ENCODE data around the gene EIF2S3B.
"Not testable (repeated sequence)": the region's sequence is repeated elsewhere in the genome, so short reads cannot be mapped to it uniquely, and the experiment has no call there.

Gene EIF2S3B

DNA sequence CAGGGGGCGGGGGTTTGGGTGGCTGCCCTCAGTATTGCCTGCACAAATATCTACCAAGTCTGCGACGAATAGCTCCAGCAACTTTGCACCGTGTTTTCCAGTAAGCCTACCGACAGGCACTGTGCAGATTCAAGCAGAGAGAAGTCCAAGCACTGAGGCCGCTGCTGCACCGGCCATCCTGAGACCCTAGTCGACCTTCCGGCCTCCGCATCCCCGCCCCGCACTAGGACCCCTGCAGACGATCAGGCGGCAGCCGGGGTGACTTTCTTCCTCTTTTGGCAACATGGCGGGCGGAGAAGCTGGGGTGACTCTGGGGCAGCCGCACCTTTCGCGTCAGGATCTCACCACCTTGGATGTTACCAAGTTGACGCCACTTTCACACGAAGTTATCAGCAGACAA lies at the start of gene EIF2S3B:
EIF2S3B (plus strand) TSS at position 271 of the 400 bp plus-strand sequence; CDS start at position 284, 13 bp downstream.
- in situ Hi-C loops (cut with MboI; ENCODE audit: low sequenced_read_pairs), result no loop called here

DNA sequence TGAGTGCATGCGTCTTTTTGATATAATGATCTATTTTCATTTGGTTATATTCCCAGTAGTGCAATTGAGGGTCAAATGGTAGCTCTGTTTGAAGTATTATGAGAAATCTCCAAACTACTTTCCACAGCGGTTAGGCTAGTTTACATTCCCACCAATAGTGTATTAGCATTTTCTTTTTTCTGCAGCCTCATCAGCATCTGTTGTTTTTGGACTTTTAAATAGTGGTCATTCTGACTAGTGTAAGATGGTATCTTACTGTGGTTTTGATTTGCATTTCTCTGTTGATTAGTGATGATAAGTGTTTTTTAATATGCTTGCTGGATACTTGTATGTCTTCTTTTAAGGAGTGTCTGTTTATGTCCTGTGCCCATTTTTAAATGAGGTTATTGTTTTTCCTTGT lies 48.8 kb upstream of the EIF2S3B start:
- in situ Hi-C loops (cut with MboI; ENCODE audit: low sequenced_read_pairs), result no loop called here

DNA sequence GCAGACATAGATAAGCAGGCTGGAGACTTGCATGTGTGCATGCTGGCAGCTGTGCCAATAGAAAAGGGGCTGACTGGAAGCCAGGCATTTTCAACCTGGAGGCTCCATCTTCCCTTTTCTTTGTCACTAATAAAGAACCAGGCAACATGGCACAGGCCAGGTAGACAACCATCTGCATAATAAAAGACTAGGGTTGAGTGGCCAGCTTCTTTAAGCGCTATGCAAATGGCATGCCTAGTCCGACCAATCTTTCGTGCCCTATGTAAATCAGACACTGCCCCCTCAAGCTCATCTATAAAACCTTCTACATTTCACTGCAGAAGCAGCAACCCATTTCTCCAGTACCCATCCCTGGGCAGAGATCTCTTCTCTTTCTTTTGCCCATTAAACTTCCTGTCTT lies 47.9 kb upstream of the EIF2S3B start:
- in situ Hi-C loops (cut with MboI; ENCODE audit: low sequenced_read_pairs), result no loop called here

DNA sequence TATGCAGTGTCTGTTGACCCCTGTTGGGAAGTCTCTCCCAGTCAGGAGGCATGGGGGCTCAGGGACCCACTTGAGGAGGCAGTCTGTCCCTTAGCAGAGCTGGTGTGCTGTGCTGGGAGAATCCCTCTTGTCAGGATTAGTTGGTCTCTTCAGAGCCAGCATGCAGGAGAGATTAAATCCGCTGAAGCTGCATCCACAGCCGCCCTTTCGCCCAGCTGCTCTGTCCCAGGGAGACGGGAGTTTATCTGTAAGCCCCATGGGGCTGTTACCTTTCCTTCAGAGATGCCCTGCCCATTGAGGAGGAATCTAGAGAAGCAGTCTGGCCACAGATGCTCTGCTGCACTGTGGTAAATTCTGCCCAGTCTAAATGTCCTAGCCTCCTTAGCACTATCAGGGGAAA lies 39.4 kb upstream of the EIF2S3B start:
- in situ Hi-C loops (cut with MboI; ENCODE audit: low sequenced_read_pairs), result no loop called here

DNA sequence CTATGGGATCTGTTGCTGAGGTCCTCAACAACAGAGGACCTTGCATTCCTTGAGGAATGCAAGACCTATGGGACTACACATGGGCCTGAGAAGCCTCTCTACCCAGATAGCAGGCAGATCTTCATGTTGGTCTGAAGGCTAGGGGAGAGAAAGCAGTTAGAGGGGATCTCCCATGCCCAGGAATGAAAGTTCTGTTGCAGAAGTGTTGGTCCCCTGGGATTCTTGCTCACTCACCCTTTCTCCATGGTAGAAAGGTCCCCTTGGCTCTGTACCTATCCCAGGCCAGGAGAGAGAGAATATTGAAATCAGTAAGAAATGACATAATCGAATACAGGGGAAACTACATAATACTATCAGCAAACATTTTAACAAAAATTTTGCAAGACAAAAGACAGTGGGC lies 36.0 kb upstream of the EIF2S3B start:
- in situ Hi-C loops (cut with MboI; ENCODE audit: low sequenced_read_pairs), result no loop called here

DNA sequence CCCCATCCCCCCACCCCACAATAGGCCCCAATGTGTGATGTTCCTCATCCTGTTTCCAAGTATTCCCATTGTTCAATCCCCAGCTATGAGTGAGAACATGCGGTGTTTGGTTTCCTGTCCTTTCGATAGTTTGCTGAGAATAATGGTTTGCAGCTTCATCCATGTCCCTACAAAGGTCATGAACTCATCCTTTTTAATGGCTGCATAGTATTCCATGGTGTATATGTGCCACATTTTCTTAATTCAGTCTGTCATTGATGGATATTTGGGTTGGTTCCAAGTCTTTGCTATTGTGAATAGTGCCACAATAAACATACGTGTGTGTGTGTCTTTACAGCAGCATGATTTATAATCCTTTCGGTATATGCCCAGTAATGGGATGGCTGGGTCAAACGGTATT lies 32.9 kb upstream of the EIF2S3B start:
- in situ Hi-C loops (cut with MboI; ENCODE audit: low sequenced_read_pairs), result not testable (repeated sequence)

DNA sequence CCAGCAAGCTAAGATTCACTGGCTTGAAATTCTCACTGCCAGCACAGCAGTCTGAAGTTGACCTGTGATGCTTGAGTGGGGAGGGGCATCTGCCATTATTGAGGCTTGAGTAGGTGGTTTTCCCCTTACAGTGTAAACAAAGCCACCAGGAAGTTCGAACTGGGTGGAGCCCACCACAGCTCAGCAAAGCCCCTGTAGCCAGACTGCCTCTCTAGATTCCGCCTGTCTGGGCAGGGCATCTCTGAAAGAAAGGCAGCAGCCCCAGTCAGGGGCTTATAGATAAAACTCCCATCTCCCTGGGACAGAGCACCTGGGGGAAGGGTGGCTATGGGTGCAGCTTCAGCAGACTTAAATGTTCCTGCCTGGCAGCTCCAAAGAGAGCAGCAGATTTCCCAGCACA lies 23.8 kb upstream of the EIF2S3B start:
- in situ Hi-C loops (cut with MboI; ENCODE audit: low sequenced_read_pairs), result not testable (repeated sequence)

DNA sequence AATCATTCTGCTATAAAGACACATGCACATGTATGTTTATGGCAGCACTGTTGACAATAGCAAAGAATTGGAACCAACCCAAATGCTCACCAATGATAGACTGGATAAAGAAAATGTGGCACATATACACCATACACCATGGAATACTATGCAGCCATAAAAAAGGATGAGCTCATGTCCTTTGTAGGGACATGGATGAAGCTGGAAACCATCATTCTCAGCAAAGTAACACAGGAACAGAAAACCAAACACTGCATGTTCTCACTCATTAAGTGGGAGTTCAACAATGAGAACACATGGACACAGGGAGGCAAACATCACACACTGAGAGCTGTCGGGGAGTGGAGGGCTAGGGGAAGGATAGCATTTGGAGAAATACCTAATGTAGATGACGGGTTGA lies 18.4 kb upstream of the EIF2S3B start:
- in situ Hi-C loops (cut with MboI; ENCODE audit: low sequenced_read_pairs), result not testable (repeated sequence)

DNA sequence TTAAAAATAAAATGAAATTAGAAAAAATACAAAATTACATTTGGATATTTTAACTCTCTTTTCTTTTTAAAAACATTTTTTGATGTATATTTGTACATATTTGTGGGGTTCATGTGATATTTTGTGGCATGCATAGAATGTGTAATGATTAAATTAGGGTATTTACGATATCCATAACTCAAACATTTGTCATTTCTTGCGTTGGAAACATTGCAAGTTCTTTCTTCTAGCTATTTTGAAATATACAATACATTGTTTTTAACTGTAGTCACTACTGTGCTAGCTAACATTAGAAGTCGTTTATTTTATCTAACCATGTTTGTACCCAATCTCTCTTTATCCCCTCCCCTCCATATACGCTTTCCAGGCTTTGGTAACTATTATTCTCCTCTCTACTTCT lies 13.9 kb upstream of the EIF2S3B start:
- in situ Hi-C loops (cut with MboI; ENCODE audit: low sequenced_read_pairs), result no loop called here

DNA sequence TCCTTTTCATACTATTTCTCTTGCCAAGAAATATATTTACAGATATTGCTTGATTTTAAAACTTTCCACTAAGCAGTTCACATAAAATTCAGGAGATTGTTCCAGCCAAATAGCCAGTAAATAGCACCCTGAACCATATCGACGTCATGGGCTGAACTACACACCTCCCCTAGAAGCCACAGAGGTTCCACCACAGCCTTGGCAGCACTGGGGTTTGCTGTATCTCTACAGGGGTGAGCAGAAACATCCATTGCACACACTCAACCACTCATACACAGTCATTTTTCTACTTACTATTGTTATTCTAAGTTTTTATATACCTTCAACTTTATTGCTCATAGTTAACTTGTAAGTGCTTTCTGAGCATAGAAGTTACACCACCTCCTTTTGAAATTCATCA lies 8.1 kb upstream of the EIF2S3B start:
- in situ Hi-C loops (cut with MboI; ENCODE audit: low sequenced_read_pairs), result no loop called here

DNA sequence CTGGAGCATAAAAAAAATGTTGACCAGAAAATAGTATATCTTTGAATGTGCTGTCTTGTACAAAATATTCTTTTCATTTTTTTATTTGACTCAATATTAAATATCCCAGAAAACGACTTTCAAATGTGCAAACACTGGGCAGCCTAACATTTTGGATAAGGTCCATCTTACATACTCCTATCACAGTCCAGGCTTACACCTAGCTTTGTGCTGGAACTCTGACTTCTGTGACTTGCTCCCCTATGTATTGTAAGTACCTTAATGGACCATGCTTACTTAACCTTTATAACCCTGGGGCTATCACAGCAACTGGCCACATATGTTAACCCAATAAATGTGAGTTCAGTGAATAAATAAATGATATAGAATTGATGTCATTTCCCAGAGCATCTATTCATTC lies 7.6 kb upstream of the EIF2S3B start:
- in situ Hi-C loops (cut with MboI; ENCODE audit: low sequenced_read_pairs), result no loop called here

DNA sequence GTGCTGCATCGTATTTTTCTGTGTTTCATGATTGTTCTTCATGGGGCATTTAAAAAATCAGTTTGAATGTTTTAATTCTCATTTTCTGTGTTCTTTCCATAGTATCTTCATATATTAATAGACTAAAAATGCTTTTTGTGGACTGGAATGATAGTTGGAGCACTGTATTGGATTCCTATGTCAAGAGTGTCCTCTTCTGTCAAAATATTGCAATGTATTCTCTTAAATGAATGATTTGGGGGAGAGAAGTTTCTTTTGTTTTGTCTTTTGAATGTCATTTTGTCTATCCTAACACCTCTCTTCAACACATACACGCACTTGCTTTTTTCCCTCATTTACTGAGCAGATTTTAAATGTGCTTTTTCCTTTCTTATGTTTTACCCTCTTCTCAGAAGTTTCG lies 4.7 kb upstream of the EIF2S3B start:
- in situ Hi-C loops (cut with MboI; ENCODE audit: low sequenced_read_pairs), result no loop called here

DNA sequence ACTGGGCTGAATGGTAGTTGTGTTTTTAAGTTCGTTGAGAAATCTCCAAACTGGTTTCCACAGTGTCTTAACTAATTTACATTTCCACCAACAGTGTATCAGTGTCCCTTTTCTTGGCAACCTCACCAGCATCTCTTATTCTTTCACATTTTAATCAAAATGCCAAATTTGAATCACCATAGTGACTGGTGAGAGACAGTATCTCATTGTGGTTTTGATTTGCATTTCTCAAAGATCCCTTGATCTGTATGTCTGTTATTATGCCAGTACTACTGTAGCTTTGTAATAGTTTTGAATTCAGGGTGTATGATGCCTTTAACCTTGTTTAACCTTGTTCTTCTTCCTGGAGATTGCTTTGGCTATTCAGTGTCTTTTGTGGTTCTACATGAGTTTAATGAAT lies 2.2 kb upstream of the EIF2S3B start:
- in situ Hi-C loops (cut with MboI; ENCODE audit: low sequenced_read_pairs), result no loop called here

DNA sequence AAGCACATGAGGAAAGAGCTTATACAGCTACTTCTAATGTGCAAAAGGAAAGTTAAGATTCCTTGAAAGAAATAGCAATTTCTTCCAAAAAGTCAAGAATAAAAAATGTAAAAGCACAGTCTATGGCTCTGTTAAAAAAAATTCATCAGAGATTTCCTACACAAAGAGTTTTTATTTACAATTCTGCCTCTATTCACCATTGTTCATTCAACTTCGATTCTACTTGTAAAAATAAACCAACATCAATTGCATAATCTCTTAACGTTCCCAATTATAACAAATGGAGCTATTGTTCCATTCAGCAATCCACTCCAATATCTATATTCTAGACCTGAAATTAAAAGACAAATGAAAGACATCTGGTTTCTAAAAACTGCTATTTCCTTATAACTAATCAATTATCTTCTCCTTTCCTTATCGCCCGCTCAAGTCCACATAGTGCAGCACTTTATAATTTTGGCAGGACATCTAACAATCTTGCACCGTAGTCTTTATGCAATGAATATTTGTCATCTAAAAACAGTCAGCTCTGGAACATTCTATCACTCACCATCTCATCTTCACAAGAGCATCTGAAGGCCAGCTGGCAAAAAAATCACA lies 6.2 kb downstream of the EIF2S3B start:
- in situ Hi-C loops (cut with MboI; ENCODE audit: low sequenced_read_pairs), result no loop called here

DNA sequence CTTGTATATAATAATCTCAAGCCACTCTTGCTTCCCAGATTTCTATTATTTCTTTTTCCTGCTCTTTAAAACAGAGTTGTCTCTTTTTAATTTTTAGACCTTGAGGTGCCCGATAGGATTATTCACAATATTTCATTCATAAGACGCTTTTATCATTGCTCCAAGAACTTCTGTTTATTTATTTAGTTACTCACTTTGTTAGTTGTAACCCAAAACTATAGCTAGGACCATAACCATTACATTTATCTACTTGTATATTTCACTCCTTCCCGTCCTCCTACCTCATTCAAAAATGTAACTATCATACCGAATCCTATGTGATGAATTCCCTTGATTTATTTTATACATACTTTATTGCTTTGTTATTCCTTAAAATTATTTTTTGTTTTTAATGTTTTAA lies 7.1 kb downstream of the EIF2S3B start:
- in situ Hi-C loops (cut with MboI; ENCODE audit: low sequenced_read_pairs), result no loop called here

DNA sequence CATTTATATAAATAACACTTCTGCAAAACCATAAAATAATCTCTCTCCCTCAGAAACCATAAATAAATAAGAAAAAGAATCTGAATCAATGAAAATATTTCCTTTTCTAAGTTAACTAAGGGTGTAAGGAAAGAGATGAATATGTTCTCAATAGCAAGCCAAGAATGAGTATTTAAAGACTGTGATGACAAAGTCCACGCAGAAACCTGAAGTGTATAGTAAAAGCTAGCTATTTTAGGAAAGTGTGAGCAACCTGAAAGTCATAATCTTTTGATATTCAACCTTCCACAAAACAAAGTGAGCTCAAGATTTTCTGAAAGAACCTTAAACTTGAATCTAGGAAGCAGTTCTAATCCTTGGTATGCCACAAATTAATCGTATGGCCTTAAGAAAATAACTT lies 15.9 kb downstream of the EIF2S3B start:
- in situ Hi-C loops (cut with MboI; ENCODE audit: low sequenced_read_pairs), result no loop called here

DNA sequence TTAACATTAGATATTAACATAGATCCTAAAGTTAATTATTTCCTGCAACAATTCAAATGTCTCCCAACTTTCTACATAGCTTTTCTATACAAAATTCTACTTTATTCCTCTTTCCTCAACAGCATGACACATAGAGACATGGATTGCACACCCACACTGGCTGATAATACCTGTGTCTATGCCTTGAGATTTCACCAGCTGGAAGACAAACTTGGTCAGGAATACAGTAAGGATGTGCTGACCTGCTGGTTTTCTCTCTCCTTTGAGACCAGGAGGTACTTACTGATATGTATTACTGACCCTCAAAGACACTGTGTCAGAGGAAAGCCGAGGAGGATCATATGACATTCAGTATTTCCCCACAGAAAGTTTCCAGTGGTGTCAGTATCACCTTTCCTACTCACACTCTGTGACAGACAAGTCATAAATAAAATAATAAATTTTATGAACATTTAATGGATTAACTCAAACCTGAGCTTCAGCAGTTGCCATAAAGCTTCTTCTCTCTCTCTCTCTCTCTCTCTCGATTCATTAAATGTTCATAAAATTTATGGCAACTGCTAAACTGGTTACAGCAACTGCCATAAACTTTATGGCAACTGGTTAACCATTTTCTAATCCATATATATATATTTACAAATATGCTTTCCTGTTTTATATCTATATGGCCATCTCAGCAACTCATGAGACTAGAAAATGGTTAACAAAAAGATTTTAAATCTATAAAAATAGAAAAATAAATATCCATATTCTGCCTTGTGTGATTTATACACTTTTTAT lies 22.7 kb downstream of the EIF2S3B start:
- in situ Hi-C loops (cut with MboI; ENCODE audit: low sequenced_read_pairs), result no loop called here

DNA sequence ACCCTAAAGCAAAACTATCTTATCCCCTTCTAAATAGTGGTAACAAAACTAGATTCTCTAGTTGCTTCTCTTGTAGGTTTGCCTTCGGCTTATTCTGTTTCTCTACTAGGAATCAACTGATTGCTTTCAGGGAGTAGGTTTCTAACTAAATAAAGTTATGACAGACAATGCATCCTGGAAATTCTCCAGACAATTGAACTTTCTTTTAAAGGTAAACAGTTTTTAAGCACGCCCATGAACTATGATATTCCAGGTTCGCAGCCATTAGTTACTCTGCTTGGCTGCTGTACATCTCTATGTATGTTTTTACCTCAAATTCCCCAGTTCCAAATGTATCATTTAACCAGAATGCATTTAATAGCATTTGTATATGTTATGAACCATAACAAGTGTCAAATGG lies 23.9 kb downstream of the EIF2S3B start:
- in situ Hi-C loops (cut with MboI; ENCODE audit: low sequenced_read_pairs), result no loop called here

DNA sequence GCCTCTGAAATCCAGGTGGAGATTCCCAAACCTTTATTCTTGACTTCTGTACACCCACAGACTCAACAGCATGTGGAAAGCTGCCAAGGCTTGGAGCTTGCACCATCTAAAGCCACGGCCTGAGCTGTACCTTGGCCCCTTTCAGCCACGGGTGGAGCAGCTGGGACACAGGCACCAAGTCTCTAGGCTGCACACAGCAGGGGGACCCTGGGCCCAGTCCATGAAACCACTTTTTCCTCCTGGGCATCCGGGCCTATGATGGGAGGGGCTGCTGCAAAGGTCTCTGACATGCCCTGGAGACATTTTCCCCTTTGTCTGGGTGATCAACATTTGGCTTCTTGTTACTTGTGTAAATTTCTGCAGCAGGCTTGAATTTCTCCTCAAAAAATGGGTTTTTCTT lies 32.0 kb downstream of the EIF2S3B start:
- in situ Hi-C loops (cut with MboI; ENCODE audit: low sequenced_read_pairs), result no loop called here

DNA sequence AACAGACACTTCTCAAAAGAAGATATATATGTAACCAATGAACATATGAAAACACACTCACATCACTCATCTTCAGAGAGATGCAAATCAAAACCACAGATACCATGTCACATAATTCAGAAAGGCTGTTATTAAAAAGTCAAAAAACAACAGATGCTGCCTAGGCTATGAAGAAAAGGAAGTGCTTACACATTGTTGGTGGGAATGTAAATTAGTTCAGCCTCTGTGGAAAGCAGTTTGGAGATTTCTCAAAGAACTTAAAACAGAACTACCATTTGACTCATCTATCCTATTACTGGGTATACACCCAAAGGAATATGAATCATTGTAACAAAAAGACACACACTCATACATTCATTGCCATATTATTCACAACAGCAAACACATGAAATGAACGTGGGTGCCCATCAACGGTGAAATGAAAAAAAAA lies 35.1 kb downstream of the EIF2S3B start:
- in situ Hi-C loops (cut with MboI; ENCODE audit: low sequenced_read_pairs), result no loop called here

DNA sequence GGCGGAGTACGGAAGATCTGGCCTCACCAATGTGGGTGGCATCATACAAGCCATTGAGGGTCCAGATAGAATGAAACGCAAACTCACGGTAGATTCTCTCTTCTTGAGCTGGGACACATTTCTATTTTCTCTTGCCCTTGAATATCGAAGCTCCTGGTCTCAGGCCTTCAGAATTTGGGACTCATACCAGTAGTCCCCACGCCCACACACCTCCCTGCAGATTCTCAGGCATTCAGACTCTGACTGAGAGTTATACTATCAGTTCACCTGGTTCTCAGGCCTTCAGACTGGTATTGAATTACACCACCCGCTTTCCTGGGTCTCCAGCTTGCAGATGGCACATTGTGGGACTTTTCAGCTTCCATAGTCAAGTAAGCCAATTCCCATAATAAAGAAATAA lies 37.8 kb downstream of the EIF2S3B start:
- in situ Hi-C loops (cut with MboI; ENCODE audit: low sequenced_read_pairs), result no loop called here

DNA sequence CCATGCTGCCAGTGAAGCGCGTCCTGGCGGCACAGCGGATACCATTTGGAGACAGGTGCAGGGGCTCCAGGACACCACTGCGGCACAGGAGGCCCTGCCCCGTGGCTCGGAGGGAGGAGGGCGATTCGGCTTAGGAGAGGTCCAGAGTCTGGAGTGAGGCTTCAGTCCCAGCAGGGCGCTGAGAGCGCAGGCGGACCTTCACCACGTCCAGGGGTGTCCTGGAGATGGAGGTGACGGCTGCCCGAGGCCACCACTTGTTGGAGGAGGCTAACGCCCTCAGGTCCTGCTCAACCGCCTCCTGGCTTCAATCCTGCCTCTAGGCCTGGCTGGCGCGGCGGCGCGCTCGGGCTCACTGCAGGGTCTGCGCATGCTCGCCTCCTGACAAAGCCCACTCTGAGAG lies 45.7 kb downstream of the EIF2S3B start:
- in situ Hi-C loops (cut with MboI; ENCODE audit: low sequenced_read_pairs), result no loop called here

DNA sequence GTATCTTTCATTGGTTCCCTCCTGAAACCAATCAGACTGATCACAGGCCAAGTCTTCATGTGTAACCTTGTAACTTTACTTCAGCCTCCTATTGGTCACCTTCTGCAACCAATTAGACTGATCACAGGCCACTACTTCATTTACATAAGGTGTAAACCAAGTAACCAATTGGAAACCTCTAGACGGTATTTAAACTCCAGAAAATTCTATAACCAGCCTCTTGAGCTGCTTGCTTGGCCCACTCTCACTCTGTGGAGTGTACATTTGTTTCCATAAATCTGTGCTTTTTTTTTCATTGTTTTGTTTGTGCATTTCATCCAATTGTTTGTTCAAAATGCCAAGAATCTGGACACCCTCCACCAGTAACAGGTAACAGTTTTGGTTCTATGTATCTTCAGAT lies 47.5 kb downstream of the EIF2S3B start:
- in situ Hi-C loops (cut with MboI; ENCODE audit: low sequenced_read_pairs), result no loop called here
